ENCODE data around the gene SPP1.

SPP1 gene

DNA sequence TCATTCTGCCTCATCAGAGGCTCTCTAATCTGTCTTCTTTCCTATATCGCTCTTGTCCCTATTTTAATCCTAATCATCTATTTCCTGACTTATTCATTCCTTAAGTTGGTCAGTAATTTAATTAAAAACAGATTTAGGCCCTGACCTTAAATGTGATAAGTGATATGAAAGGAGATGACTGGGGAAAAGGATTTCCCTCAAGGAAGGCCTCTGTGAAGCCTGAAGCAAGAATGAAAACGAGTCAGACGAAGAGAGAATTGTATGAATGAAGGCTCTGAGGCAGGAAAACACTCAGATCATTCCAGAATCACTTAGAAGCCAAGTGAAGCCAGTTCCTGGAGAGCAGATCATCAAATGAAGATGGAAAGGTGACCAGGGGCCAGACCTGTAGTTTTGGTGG is 54.0 kb downstream of the SPP1 start:
- Histone ChIP-seq H3K4me1 (ENCODE audit: insufficient read depth, low read length) (no peaks in the 10 kb centered on the region), H3K27ac (ENCODE audit: low read length) (no peak overlapping the region), H3K27me3 (ENCODE audit: insufficient read depth, low read length) (no peaks in the 10 kb centered on the region), H3K36me3 (ENCODE audit: insufficient read depth, low read depth, low read length) (peaks cover 60% of the 10 kb centered on the region), H3K9ac (ENCODE audit: low read depth, low read length) (no peak overlapping the region), H3K4me3 (ENCODE audit: low read length) (no peak overlapping the region), H3K9me3 (ENCODE audit: insufficient read depth, low read depth, low read length) (peaks cover 15% of the 10 kb centered on the region)

DNA sequence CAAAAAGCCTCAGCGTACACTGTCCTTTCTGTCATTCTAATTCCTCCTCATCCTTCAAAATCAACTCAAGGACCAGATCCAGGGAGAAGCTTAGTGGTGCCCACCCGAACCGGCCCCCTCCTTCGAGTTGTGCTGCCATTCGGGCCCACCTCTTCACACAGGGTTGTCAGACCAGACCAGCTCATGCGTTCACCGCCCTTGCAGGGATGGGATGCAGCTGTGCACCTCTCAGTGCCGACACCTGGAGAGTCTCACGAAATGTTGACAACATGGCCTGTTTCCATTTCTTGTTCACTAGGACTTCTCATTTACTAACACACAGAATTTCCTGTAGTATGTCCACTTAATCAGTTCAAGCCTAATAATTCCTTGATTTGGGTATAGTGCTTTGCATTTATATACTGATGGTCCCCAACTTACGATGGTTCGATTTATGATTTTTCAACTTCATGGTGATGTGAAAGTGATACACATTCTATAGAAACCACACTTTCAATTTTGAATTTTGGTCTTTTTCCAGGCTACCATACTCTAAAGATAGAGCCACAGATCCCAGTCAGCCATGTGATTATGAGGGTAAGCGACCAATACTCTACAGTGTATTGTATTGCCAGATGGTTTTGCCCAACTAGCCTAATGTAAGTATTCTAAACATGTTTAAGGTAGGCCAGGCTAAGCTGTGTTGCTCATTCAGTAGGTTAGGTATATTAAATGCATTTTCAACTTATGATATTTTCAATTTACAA is 55.2 kb downstream of the SPP1 start:
- H3K27me3 ChIP-seq (ENCODE audit: insufficient read depth, low read length), result no peaks in the 10 kb centered on the region
- H3K9me3 ChIP-seq (ENCODE audit: insufficient read depth, low read depth, low read length), result peaks cover 7% of the 10 kb centered on the region
- peaks cover 62% of the 10 kb centered on the region for H3K36me3 ChIP-seq (ENCODE audit: insufficient read depth, low read depth, low read length)
- no peak overlapping the region for H3K27ac ChIP-seq (ENCODE audit: low read length)
- no peak overlapping the region for H3K9ac ChIP-seq (ENCODE audit: low read depth, low read length)
- H3K4me1 ChIP-seq (ENCODE audit: insufficient read depth, low read length), result no peaks in the 10 kb centered on the region
- no peak overlapping the region for H3K4me3 ChIP-seq (ENCODE audit: low read length)

Data from iPS-20b (cell line).